Activated T-helper 1 cell treated with Interleukin-2 at 50 U/mL for 16 hours (primary cell): ENCODE measurements around the gene ID1.
"Not testable (repeated sequence)": the region's sequence is repeated elsewhere in the genome, so short reads cannot be mapped to it uniquely, and the experiment has no call there.

Experiments used
- DNase-seq: peaks from one replicate; pipeline ENCODE4 v3.0.0-alpha.2; 2020; ENCODE audit warnings: low read depth

ID1 gene

DNA sequence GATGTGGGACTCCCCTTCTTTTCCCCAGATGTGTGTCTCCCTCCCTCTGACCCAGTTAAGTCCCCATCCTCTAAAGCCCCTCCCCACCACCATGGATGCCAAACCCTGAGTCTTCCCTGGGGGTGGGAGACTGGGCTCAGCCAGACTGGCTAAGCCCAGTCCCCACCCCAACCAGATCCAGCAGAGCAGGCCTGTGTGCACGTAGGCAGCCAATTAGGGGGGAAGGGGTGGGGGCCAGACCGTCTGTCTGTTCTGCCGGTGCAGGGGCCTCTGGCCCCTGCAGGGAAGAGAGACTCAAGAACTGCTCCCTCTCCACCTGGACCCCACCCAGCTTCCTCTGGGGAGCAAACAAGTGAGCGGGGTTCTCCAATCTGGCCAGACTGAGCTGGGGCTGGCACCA is 33.2 kb downstream of the ID1 start:
- no peak for DNase-seq

DNA sequence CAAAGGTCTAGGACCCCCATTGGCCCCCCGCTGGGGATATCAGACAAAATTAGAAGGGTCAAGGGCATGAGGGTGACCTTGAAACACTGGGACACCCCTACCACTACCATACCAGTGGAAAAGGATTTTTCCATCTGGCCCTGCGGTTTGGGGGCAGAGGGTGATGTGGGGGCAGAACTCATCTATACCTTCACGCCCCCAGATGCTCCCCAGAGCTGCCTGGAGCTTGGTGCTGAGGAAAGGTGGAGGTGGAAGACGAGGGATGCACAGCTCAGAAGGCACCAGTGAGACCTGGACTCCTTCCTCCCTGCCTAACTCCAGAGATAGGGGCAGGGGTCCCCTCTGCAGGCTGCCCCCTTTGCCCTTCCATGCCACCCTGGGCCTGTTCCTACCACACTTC is 33.7 kb downstream of the ID1 start:
- DNase-seq = no peak

DNA sequence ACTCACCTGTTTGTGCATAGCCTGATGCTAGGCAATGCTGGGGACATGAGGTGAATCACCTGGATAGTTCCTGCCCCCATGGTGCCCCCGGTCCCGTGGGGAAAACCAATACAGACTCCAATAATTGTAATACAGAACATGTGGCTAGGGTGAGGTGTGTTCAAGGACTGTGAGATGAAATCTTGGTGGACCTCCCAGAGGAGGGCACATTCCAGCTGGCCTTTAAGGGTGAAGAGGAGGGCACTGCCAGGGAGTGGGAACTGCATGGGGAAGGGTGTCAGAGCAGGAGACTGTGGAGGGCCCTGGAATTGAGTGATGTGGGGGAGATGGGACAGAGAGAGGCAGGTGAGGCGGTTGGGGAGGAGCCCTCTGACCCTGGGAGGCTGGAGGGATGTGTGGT is 35.2 kb downstream of the ID1 start:
- DNase-seq = no peak

DNA sequence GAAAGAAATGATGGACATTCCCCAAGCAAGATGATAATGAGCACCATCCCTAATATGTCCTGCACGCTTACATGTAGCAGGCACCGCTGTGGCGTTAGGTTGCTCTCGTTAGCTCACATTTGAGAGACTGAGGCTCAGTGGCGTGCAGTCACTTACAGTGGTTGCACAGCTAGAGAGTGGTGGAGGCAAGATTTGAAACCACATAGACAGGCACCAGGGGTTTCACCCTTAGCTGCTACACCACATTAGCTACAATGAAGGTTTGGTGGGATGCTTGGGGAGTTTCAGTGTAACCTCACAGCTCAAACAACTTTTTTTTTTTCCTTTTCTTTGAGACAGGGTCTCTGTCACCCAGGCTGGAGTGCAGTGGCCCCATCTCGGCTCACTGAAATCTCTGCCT is 36.3 kb downstream of the ID1 start:
- DNase-seq = no peak

DNA sequence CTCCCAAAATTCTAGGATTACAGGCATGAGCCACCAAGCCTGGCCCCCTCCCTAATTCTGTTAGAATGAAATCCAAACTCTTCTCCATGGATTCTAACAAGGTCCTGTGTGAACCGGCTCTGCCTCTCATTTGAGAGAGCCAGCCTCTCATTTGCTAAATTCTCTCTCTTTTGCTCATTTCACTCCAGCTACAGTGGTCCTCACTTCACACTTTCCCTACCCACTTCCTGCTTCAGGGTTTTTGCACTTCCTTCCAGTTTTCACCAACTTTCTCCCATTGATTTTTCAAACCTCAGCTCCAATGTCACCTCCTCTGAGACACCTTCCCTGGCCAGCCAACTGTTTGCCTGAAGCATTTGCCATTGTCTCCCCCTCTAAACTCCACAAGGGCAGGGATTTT is 37.7 kb downstream of the ID1 start:
- DNase-seq = no peak

DNA sequence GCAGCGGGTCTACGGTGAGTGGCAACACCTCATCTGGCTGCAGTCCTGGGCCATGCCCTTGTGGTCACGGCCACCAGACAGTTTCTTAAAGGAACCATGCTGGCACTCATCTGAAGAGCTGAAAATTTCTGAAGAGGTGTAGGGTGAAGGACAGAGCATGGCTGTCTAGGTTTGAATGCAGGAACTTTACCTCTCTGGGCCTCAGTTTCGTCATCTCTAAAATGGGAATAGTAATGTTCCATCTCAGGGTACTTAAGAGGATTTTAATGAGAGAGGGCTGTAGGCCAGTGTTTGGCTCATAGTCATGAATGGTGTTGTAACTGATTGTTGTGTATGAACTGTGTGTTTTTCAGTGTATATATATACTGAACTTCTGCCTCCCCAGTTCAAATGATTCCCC is 38.4 kb downstream of the ID1 start:
- no peak for DNase-seq

DNA sequence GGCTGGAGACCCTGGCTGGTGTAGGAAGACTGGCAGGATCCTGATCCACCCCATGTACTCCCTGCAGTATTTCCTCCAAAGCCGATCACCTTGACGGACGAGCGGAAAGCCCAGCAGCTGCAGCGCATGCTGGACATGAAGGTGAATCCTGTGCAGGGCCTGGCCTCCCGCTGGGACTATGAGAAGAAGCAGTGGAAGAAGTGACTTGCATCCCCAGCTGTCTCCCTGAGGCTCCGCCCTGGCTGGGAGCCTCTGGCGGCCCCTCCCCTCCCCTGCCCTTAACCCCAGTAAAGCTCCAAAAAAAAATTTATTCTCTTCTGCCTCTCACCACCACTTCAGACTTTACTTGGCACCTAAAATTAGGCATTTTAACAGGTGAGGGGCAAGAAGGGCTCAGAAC is 39.6 kb downstream of the ID1 start:
- DNase-seq = no peak

DNA sequence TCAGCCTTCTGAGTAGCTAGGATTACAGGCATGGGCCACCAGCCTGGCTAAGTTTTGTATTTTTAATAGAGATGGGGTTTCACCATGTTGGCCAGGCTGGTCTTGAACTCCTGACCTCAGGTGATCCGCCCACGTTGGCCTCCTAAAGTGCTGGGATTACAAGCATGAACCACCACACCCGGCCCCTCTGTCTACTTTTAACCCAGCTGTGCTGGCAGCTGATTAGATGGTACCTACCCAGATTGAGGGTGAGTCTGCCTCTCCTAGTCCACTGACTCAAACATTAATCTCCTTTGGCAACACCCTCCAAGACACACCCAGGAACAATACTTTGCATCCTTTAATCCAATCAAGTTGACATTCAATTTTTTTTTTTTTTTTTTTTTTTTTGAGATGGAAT is 43.0 kb downstream of the ID1 start:
- DNase-seq = not testable (repeated sequence)

DNA sequence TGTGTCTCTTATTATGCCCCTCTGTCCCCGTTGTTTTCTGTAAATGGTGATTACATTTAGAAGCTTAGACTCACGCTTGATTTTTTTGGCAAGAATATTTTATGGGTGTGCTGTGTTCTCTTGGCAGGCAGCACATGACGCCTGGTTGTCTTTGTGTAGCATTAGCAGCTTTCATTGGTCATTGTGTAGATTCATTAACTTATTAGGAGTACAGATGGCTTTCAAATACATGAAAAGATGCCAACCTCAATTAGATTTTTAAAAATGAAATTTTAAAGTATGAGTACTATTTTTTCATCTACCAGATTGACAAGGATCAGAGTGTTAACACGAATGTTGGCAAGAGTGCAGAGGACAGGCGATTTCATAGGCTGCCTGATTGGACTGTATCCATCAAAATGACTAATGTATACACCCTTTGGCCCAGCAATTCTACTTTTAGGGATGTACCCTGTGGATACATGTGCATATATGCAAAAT is 47.9 kb downstream of the ID1 start:
- no peak for DNase-seq

DNA sequence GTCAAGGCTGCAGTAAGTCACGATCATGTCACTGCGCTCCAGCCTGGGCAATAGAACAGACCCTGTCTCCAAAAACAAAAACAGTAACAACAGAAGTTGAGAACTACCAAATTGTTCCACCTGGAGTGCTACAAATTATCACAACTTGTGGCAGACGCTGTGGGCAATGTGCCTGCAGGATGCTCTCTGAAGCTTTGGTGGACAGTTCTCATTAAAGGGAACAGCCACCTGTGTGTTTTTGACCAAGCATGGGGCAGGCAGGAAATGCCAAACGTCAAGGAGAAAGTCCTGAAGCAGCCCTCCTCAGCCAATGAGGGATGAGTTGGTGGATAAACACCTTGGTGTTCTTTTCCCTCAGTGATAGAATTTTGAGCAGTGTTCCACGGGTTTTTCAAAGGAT is 48.5 kb downstream of the ID1 start:
- no peak for DNase-seq

DNA sequence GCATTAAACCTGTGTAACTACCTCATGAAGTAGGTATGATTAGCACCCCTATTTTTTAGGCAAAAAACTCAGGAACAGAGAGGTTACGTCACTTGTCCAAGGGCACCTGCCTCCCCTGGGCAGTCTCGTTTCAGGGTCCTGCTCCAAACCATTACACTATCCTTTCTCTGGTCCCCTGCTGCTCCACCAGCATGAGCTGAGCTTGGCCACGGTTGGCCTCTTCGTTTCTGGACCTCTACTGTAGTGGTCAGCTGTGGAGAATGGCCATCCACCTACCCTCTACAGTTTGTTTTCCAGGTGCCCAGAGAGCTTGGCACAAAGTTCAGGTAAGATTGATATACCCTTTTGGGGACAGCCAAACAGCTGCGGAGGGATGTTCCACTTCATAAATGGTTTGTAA is 49.4 kb downstream of the ID1 start:
- DNase-seq = no peak
